ENCODE results near the gene BRAF.

- TF ChIP-seq CTCF (IDR thresholded peaks at IDR 0.05) (no peak), POLR2A (IDR thresholded peaks at IDR 0.05) (no peak)
Observed at GRCh38 chr7:140902303-140902953, 22.3 kb downstream of the BRAF start.

Measured in prostate gland (tissue), 2 donors.